HG02973 (cell line): Measurements from ENCODE around the gene NAE1.
"Not testable (repeated sequence)": the region's sequence is repeated elsewhere in the genome, so short reads cannot be mapped to it uniquely, and the experiment has no call there.

Source experiments
- ATAC-seq: cut with Tn5 transposase; IDR thresholded peaks from one replicate; pipeline ENCODE4 v1.9.1; 2021; ENCODE audit warnings: moderate library complexity; ENCODE audit not compliant: unreplicated experiment

The NAE1 gene

GRCh38 chr16:66830422-66831404 is at the start of gene NAE1:
TSS of gene NAE1 (minus strand) at chr16:66830976. CDS start at chr16:66830899, 77 bp downstream.
- ATAC-seq, result peak; percentile 78

- ATAC-seq, result no peak
Observed at GRCh38 chr16:66878067-66878466, 47.3 kb upstream of the NAE1 start.

GRCh38 chr16:66874079-66874775 is 43.5 kb upstream of the NAE1 start:
- ATAC-seq, result no peak

- no peak for ATAC-seq
Observed at GRCh38 chr16:66873685-66874055, 42.9 kb upstream of the NAE1 start.

GRCh38 chr16:66872943-66873684 is 42.3 kb upstream of the NAE1 start:
- peak; percentile 89 for ATAC-seq

- ATAC-seq, result no peak
Observed at GRCh38 chr16:66872559-66872942, 41.8 kb upstream of the NAE1 start.

- no peak for ATAC-seq
Observed at GRCh38 chr16:66871840-66872239, 41.1 kb upstream of the NAE1 start.

GRCh38 chr16:66871363-66871762 is 40.6 kb upstream of the NAE1 start:
- not testable (repeated sequence) for ATAC-seq

GRCh38 chr16:66869424-66869823 is 38.6 kb upstream of the NAE1 start:
- ATAC-seq, result no peak

GRCh38 chr16:66863707-66864106 is 32.9 kb upstream of the NAE1 start:
- ATAC-seq, result no peak

GRCh38 chr16:66862023-66862520 is 31.3 kb upstream of the NAE1 start:
- ATAC-seq, result no peak

- ATAC-seq, result no peak
Observed at GRCh38 chr16:66859397-66860068, 28.8 kb upstream of the NAE1 start.

- ATAC-seq, result peak; percentile 70
Observed at GRCh38 chr16:66858740-66859396, 28.1 kb upstream of the NAE1 start.

GRCh38 chr16:66857437-66857836 is 26.7 kb upstream of the NAE1 start:
- no peak for ATAC-seq

GRCh38 chr16:66856801-66857200 is 26.0 kb upstream of the NAE1 start:
- ATAC-seq, result no peak

GRCh38 chr16:66856184-66856730 is 25.5 kb upstream of the NAE1 start:
- no peak for ATAC-seq

- no peak for ATAC-seq
Observed at GRCh38 chr16:66853261-66854139, 22.7 kb upstream of the NAE1 start.

- no peak for ATAC-seq
Observed at GRCh38 chr16:66851166-66851964, 20.6 kb upstream of the NAE1 start.
